Omental fat pad (tissue), 4 donors: ENCODE data around the gene LRSAM1. TPM values are rescaled to one million over a fixed set of nuclear protein-coding genes. Genes with fewer than 3 reads are reported as not detected.

Experiments used
- ATAC-seq: fragments of 150-250 bp; one replicate; pipeline ENCODE4 v1.9.1; 2016; ENCODE audit warnings: mild to moderate bottlenecking, moderate library complexity; ENCODE audit not compliant: low FRiP score
- DNase-seq: peaks from one replicate; pipeline ENCODE4 v3.0.0-alpha.2; 2019; ENCODE audit warnings: low spot score
- CTCF ChIP-seq, 3 donors: fragments of 450-650 bp; IDR thresholded peaks; one replicate each; pipeline ENCODE4 v1.5.1; 2016 to 2017; ENCODE audit warnings: antibody characterized with exemption in 3 of 3, mild to moderate bottlenecking in 3 of 3, moderate library complexity in 2 of 3
- total RNA-seq, 4 donors: library from RNA; depleted of rRNA; stranded (reverse); fragments of >200 nt; gene quantifications; one replicate each; pipeline ENCODE4 v1.1.0, GENCODE V29; 2016

LRSAM1 gene
- total RNA-seq, 4 donors from 2014 or later, result 8.3 to 14.6 (median 10.8) TPM

GRCh38 chr9:127406799-127407491 is 44.4 kb upstream of the LRSAM1 start:
- DNase-seq, result no peak
- no peak for TF ChIP-seq CTCF (IDR thresholded peaks at IDR 0.05)
- no peak for ATAC-seq

- DNase-seq, result no peak
- no peak for ATAC-seq
- no peak for TF ChIP-seq CTCF (IDR thresholded peaks at IDR 0.05)
Observed at GRCh38 chr9:127407492-127407843, 43.8 kb upstream of the LRSAM1 start.

- DNase-seq, result no peak
- ATAC-seq, result no peak
- TF ChIP-seq CTCF (IDR thresholded peaks at IDR 0.05), result no peak
Observed at GRCh38 chr9:127411122-127411521, 40.2 kb upstream of the LRSAM1 start.

- no peak for TF ChIP-seq CTCF (IDR thresholded peaks at IDR 0.05)
- no peak for ATAC-seq
- no peak for DNase-seq
Observed at GRCh38 chr9:127415141-127415540, 36.2 kb upstream of the LRSAM1 start.

- no peak for DNase-seq
- TF ChIP-seq CTCF (IDR thresholded peaks at IDR 0.05), result no peak
- ATAC-seq, result no peak
Observed at GRCh38 chr9:127415657-127416056, 35.7 kb upstream of the LRSAM1 start.

- DNase-seq (no peak), ATAC-seq (no peak)
- TF ChIP-seq CTCF (IDR thresholded peaks at IDR 0.05), result no peak
Observed at GRCh38 chr9:127417131-127418036, 33.9 kb upstream of the LRSAM1 start.
